NCI-H510A treated with DMSO at 0.1 percent for 48 hours (cell line): Measurements from ENCODE around the gene PVALB.

ENCODE experiments used
- DNase-seq: peaks from one replicate; lab custom pipeline; 2025; lab: John Stamatoyannopoulos, UW

Gene PVALB

GRCh38 chr22:36772451-36772850, 44.4 kb downstream of the PVALB start:
- no peak for DNase-seq

GRCh38 chr22:36771356-36772063, 45.3 kb downstream of the PVALB start:
- no peak for DNase-seq

GRCh38 chr22:36770513-36771231, 46.2 kb downstream of the PVALB start:
- DNase-seq: no peak

- DNase-seq: no peak
Measured at GRCh38 chr22:36769541-36770512, 47.0 kb downstream of the PVALB start.

GRCh38 chr22:36768616-36769015, 48.2 kb downstream of the PVALB start:
- no peak for DNase-seq

GRCh38 chr22:36768141-36768540, 48.7 kb downstream of the PVALB start:
- DNase-seq: no peak

- DNase-seq: no peak
Measured at GRCh38 chr22:36767035-36767775, 49.6 kb downstream of the PVALB start.

- no peak for DNase-seq
Measured at GRCh38 chr22:36765943-36766450, 50.8 kb downstream of the PVALB start.

- DNase-seq: no peak
Measured at GRCh38 chr22:36765131-36765942, 51.5 kb downstream of the PVALB start.

- DNase-seq: no peak
Measured at GRCh38 chr22:36764641-36765040, 52.2 kb downstream of the PVALB start.

- no peak for DNase-seq
Measured at GRCh38 chr22:36764060-36764459, 52.8 kb downstream of the PVALB start.

GRCh38 chr22:36763576-36763975, 53.3 kb downstream of the PVALB start:
- DNase-seq: no peak

- no peak for DNase-seq
Measured at GRCh38 chr22:36762687-36763260, 54.1 kb downstream of the PVALB start.

GRCh38 chr22:36761553-36762240, 55.1 kb downstream of the PVALB start:
- DNase-seq: no peak

- DNase-seq: no peak
Measured at GRCh38 chr22:36760786-36761185, 56.0 kb downstream of the PVALB start.

- no peak for DNase-seq
Measured at GRCh38 chr22:36759481-36760159, 57.2 kb downstream of the PVALB start.

GRCh38 chr22:36758792-36759271, 58.0 kb downstream of the PVALB start:
- no peak for DNase-seq

- DNase-seq: peak; percentile 50
Measured at GRCh38 chr22:36757668-36758211, 59.1 kb downstream of the PVALB start.
